MM.1S (cell line): ENCODE measurements around the gene FXYD4.
A peak's percentile ranks its signal among the peaks of the same experiment; 100 is the strongest.

Source experiments
- DNase-seq: peaks from one replicate; pipeline ENCODE4 v3.0.0-alpha.2; 2015
- H2AFZ ChIP-seq: fragments of 300-600 bp; sonication (generic); 2 replicates; pipeline ENCODE4 v1.6.0; 2016; ENCODE audit warnings: antibody characterized with exemption, low read length
- H3F3A ChIP-seq: fragments of 300-600 bp; sonication (generic); 2 replicates; pipeline ENCODE4 v1.6.1; 2016; ENCODE audit warnings: mild to moderate bottlenecking, antibody characterized with exemption, low read length, moderate library complexity, mixed read lengths; ENCODE audit not compliant: insufficient read depth
- H3K27ac ChIP-seq: fragments of 300-600 bp; sonication (generic); 2 replicates; pipeline ENCODE4 v1.5.1; 2016; ENCODE audit warnings: mild to moderate bottlenecking, low read length
- H3K27me3 ChIP-seq: fragments of 300-600 bp; sonication (generic); replicated peaks from 2 replicates; pipeline ENCODE4 v1.6.0; 2016; ENCODE audit warnings: low read length; ENCODE audit not compliant: insufficient read depth
- H3K36me3 ChIP-seq: fragments of 300-600 bp; sonication (generic); replicated peaks from 2 replicates; pipeline ENCODE4 v1.6.1; 2016; ENCODE audit warnings: mild to moderate bottlenecking, low read length, mixed read lengths; ENCODE audit not compliant: insufficient read depth
- H3K4me1 ChIP-seq: fragments of 300-600 bp; sonication (generic); 2 replicates; pipeline ENCODE4 v1.6.1; 2016; ENCODE audit warnings: low read length, mixed read lengths
- H3K4me2 ChIP-seq: fragments of 300-600 bp; sonication (generic); 2 replicates; pipeline ENCODE4 v1.6.0; 2016; ENCODE audit warnings: low read depth, low read length
- H3K4me3 ChIP-seq: fragments of 300-600 bp; sonication (generic); 2 replicates; pipeline ENCODE4 v1.5.1; 2016; ENCODE audit warnings: low read length, mixed read lengths
- H3K79me2 ChIP-seq: fragments of 300-600 bp; sonication (generic); 2 replicates; pipeline ENCODE4 v1.6.1; 2016; ENCODE audit warnings: mixed run types, low read length, mixed read lengths
- H3K9ac ChIP-seq: fragments of 300-600 bp; sonication (generic); 2 replicates; pipeline ENCODE4 v1.6.1; 2016; ENCODE audit warnings: low read length, mixed read lengths
- H3K9me2 ChIP-seq: fragments of 300-600 bp; sonication (generic); replicated peaks from 2 replicates; pipeline ENCODE4 v1.6.1; 2016; ENCODE audit warnings: mild to moderate bottlenecking, low read length, mixed read lengths; ENCODE audit not compliant: insufficient read depth
- H3K9me3 ChIP-seq: fragments of 300-600 bp; sonication (generic); replicated peaks from 2 replicates; pipeline ENCODE4 v1.6.1; 2016; ENCODE audit warnings: mild to moderate bottlenecking, low read length, mixed read lengths; ENCODE audit not compliant: insufficient read depth
- H4K20me1 ChIP-seq: fragments of 300-600 bp; sonication (generic); 2 replicates; pipeline ENCODE4 v1.6.1; 2016; ENCODE audit warnings: mild to moderate bottlenecking, low read length, moderate library complexity, mixed read lengths; ENCODE audit not compliant: insufficient read depth
- EZH2 ChIP-seq: fragments of 300-600 bp; sonication (generic); optimal IDR thresholded peaks from 2 replicates; pipeline ENCODE3; 2017; ENCODE audit warnings: low read depth, mild to moderate bottlenecking, antibody characterized with exemption, low read length, mixed read lengths
- EZH2phosphoT487 ChIP-seq: fragments of 300-600 bp; sonication (generic); IDR thresholded peaks from 2 replicates; pipeline ENCODE4 v1.6.1; 2018; ENCODE audit warnings: antibody characterized with exemption, low read length
- TF ChIP-seq, protein P1 (sequence below): fragments of 300-600 bp; sonication (generic); IDR thresholded peaks from 2 replicates; pipeline ENCODE4 v1.5.1; 2016; ENCODE audit warnings: antibody characterized with exemption, low read length, mixed read lengths

The FXYD4 gene, protein sequence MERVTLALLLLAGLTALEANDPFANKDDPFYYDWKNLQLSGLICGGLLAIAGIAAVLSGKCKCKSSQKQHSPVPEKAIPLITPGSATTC

DNA sequence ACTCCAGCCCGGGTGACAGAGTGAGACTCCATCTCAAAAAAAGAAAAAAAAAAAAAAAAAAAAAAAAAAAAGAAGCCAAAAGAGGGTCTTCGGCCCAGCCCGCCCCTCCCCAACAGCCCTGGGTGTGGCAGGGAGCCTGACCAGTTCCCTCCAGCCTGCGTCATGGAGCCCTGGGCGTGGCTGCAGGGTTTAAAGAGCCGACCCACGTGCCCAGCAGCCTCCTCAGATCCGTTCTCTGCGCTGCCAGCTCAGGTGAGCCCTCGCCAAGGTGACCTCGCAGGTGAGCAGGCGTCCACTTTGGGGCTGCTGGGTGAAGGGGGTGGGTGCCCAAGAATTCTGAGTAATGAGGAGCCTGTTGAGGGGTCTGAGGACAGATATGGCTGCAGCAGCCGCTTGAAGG, at the start of gene FXYD4:
TSS of gene FXYD4 (plus strand) at position 219 of the 400 bp plus-strand sequence. CDS start 2,111 bp downstream, outside the sequence.
- H3K9ac ChIP-seq: no peak within 1 kb of the TSS
- no peak within 1 kb of the TSS for H3K4me2 ChIP-seq
- no peaks in the 10 kb centered on the region for H3K4me1 ChIP-seq
- no peaks in the 10 kb centered on the region for H3K79me2 ChIP-seq
- H3K27ac ChIP-seq: no peak within 1 kb of the TSS
- no peaks in the 10 kb centered on the region for H3F3A ChIP-seq
- no peaks in the 10 kb centered on the region for H3K27me3 ChIP-seq
- DNase-seq: no peak
- no peaks in the 10 kb centered on the region for H4K20me1 ChIP-seq
- H3K4me3 ChIP-seq: no peak within 1 kb of the TSS
- H2AFZ ChIP-seq: no peak within 1 kb of the TSS
- H3K9me2 ChIP-seq: no peaks in the 10 kb centered on the region
- H3K36me3 ChIP-seq: no peaks in the 10 kb centered on the region
- no peaks in the 10 kb centered on the region for H3K9me3 ChIP-seq
- TF ChIP-seq, protein P1, sequence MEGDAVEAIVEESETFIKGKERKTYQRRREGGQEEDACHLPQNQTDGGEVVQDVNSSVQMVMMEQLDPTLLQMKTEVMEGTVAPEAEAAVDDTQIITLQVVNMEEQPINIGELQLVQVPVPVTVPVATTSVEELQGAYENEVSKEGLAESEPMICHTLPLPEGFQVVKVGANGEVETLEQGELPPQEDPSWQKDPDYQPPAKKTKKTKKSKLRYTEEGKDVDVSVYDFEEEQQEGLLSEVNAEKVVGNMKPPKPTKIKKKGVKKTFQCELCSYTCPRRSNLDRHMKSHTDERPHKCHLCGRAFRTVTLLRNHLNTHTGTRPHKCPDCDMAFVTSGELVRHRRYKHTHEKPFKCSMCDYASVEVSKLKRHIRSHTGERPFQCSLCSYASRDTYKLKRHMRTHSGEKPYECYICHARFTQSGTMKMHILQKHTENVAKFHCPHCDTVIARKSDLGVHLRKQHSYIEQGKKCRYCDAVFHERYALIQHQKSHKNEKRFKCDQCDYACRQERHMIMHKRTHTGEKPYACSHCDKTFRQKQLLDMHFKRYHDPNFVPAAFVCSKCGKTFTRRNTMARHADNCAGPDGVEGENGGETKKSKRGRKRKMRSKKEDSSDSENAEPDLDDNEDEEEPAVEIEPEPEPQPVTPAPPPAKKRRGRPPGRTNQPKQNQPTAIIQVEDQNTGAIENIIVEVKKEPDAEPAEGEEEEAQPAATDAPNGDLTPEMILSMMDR: no peak
- TF ChIP-seq EZH2phosphoT487 (no peak), EZH2 (no peak)

DNA sequence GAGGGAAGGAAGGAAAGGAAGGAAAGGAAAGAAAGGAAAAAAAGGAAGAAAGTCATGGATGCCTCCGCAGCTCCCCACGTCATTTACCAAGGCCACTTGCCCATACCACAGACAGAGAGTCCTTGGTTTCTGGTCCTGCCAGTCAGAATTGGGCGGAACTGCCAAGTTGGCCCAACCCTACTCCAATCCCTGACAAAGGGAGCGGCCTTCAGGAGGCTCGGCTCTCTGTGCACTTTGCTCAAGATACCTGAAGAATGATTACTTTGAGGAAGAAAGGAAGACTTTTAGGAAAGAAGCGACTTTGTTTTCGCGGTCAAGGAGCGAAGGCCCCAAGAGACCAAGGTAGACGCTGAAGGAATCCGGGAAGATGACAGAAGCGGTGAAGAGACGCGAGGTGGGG, 49.1 kb upstream of the FXYD4 start:
- H3F3A ChIP-seq: no peaks in the 10 kb centered on the region
- H3K79me2 ChIP-seq: no peaks in the 10 kb centered on the region
- H4K20me1 ChIP-seq: no peaks in the 10 kb centered on the region
- H2AFZ ChIP-seq: no peak overlapping the region
- H3K4me3 ChIP-seq: no peak overlapping the region
- no peak overlapping the region for H3K9ac ChIP-seq
- H3K9me3 ChIP-seq: no peaks in the 10 kb centered on the region
- no peaks in the 10 kb centered on the region for H3K4me1 ChIP-seq
- H3K27me3 ChIP-seq: peaks cover 2% of the 10 kb centered on the region; the same call in 1 of the 2 replicates
- DNase-seq: no peak
- H3K27ac ChIP-seq: no peak overlapping the region
- H3K9me2 ChIP-seq: no peaks in the 10 kb centered on the region
- peak overlapping the region; percentile 66; the same call in 1 of the 2 replicates for H3K4me2 ChIP-seq
- no peaks in the 10 kb centered on the region for H3K36me3 ChIP-seq
- TF ChIP-seq EZH2 (no peak), EZH2phosphoT487 (no peak)
- TF ChIP-seq, protein P1: no peak

DNA sequence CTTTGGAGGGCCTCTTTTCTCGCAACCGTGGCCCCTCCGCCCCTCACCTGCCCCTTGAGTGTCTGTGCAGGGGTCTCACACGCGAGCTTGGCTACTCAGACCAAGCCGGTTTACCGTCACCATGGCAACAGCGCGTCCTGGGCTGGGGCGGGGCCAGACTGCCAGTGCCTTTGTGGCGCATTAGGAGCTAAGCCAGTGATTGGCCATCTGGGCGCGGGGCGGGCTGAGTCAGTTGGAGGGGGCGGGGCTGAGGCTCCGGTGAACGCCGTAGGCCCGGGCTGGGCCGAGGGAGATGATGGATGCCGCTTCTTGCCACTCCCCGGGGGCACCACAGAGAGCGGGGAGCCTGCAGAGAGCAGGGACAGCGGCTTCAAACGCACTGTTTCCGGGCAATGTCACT, 48.7 kb upstream of the FXYD4 start:
- Histone ChIP-seq H3K27me3 (peaks cover 7% of the 10 kb centered on the region; the same call in 1 of the 2 replicates), H3F3A (no peaks in the 10 kb centered on the region), H4K20me1 (no peaks in the 10 kb centered on the region), H3K27ac (no peak overlapping the region), H3K4me1 (no peaks in the 10 kb centered on the region), H3K4me2 (peak overlapping the region; percentile 66), H2AFZ (peak overlapping the region; percentile 81), H3K9me2 (no peaks in the 10 kb centered on the region), H3K9me3 (no peaks in the 10 kb centered on the region), H3K9ac (no peak overlapping the region), H3K79me2 (no peaks in the 10 kb centered on the region), H3K36me3 (no peaks in the 10 kb centered on the region), H3K4me3 (peak overlapping the region; percentile 39; the same call in 1 of the 2 replicates)
- TF ChIP-seq, protein P1: no peak
- no peak for TF ChIP-seq EZH2
- TF ChIP-seq EZH2phosphoT487: no peak
- DNase-seq: peak; percentile 72
